PC-3 (cell line): ENCODE measurements around the gene UBA7. TPM values are rescaled to one million over a fixed set of nuclear protein-coding genes. Genes with fewer than 3 reads are reported as not detected.

ENCODE experiments used
- ATAC-seq: fragments of 200-7000 bp; cut with Tn5 transposase; 2 replicates; pipeline ENCODE4 v1.9.1; 2020; ENCODE audit warnings: mild to moderate bottlenecking, moderate library complexity
- BruUV-seq: library from RNA; stranded (reverse); fragments of 400-500 nt; replicated peaks from 2 replicates; lab custom pipeline; 2021; lab: Mats Ljungman, UMichigan
- CTCF ChIA-PET: fragments of 300-600 bp; sonication (Branson Sonifier 250); formaldehyde crosslinking; loops from one replicate; lab custom pipeline; 2022; ENCODE audit warnings: antibody characterized with exemption; lab: Charles Lee
- POLR2A ChIA-PET: fragments of 300-600 bp; sonication (Branson Sonifier 250); formaldehyde crosslinking; loops from one replicate; lab custom pipeline; 2022; ENCODE audit warnings: antibody characterized with exemption; ENCODE audit not compliant: unreplicated experiment; lab: Charles Lee
- DNase-seq: peaks from one replicate; pipeline ENCODE4 v3.0.0-alpha.2; 2015
- H2AFZ ChIP-seq: fragments of 300-600 bp; sonication (generic); 2 replicates; pipeline ENCODE4 v1.6.0; 2016; ENCODE audit warnings: antibody characterized with exemption, low read length
- H3F3A ChIP-seq: fragments of 300-600 bp; sonication (generic); one replicate; pipeline ENCODE4 v1.6.0; 2017; ENCODE audit warnings: antibody characterized with exemption, low read length, control low read depth, mild to moderate bottlenecking; ENCODE audit not compliant: unreplicated experiment
- H3K27ac ChIP-seq: fragments of 300-600 bp; sonication (generic); 2 replicates; pipeline ENCODE4 v1.5.1; 2016; ENCODE audit warnings: mild to moderate bottlenecking, low read length
- H3K27me3 ChIP-seq: fragments of 300-600 bp; sonication (generic); 2 replicates; pipeline ENCODE4 v1.6.1; 2016; ENCODE audit warnings: low read length, mixed read lengths
- H3K36me3 ChIP-seq: fragments of 300-600 bp; sonication (generic); 2 replicates; pipeline ENCODE4 v1.6.1; 2016; ENCODE audit warnings: low read depth, mixed run types, low read length, mixed read lengths
- H3K4me1 ChIP-seq: fragments of 300-600 bp; sonication (generic); 2 replicates; pipeline ENCODE4 v1.5.1; 2016; ENCODE audit warnings: low read length; ENCODE audit not compliant: insufficient read depth
- H3K4me2 ChIP-seq: fragments of 300-600 bp; sonication (generic); 2 replicates; pipeline ENCODE4 v1.6.0; 2016; ENCODE audit warnings: low read length
- H3K4me3 ChIP-seq: fragments of 300-600 bp; sonication (generic); 2 replicates; pipeline ENCODE4 v1.5.1; 2016; ENCODE audit warnings: mild to moderate bottlenecking, low read length, mixed read lengths
- H3K79me2 ChIP-seq: fragments of 300-600 bp; sonication (generic); 2 replicates; pipeline ENCODE4 v1.6.1; 2017; ENCODE audit warnings: low read length, mixed read lengths
- H3K9ac ChIP-seq: fragments of 300-600 bp; sonication (generic); 2 replicates; pipeline ENCODE4 v1.6.0; 2016; ENCODE audit warnings: mild to moderate bottlenecking, low read length
- H3K9me2 ChIP-seq: fragments of 300-600 bp; sonication (generic); replicated peaks from 2 replicates; pipeline ENCODE4 v1.6.1; 2016; ENCODE audit warnings: mixed run types, low read length, mixed read lengths
- H3K9me3 ChIP-seq: fragments of 300-600 bp; sonication (generic); 2 replicates; pipeline ENCODE4 v1.6.1; 2016; ENCODE audit warnings: low read length, mixed read lengths
- H4K20me1 ChIP-seq: fragments of 300-600 bp; sonication (generic); 2 replicates; pipeline ENCODE4 v1.6.1; 2016; ENCODE audit warnings: low read length, mixed read lengths
- EZH2 ChIP-seq: fragments of 300-600 bp; sonication (generic); IDR thresholded peaks from one replicate; pipeline ENCODE4 v1.6.1; 2017; ENCODE audit warnings: antibody characterized with exemption, mild to moderate bottlenecking, low read length; ENCODE audit not compliant: unreplicated experiment
- EZH2phosphoT487 ChIP-seq: fragments of 300-600 bp; sonication (generic); IDR thresholded peaks from 2 replicates; pipeline ENCODE4 v1.6.1; 2018; ENCODE audit warnings: mild to moderate bottlenecking, antibody characterized with exemption, low read length, borderline replicate concordance
- intact Hi-C: fragments of 100-400 bp; cut with micrococcal nuclease; formaldehyde crosslinking; loops from 2 replicates; pipeline ENCODE4 v1.9.0; 2023
- total RNA-seq: library from RNA; depleted of rRNA; stranded (reverse); fragments of >200 nt; gene quantifications from 2 replicates; pipeline ENCODE4 v1.2.3, GENCODE V29; 2014
- TF ChIP-seq, protein P1 (sequence below): fragments of 300-600 bp; sonication (generic); conservative IDR thresholded peaks from 2 replicates; pipeline ENCODE4 v1.5.1; 2017; ENCODE audit warnings: antibody characterized with exemption, low read depth, mild to moderate bottlenecking, low read length

UBA7 gene
- total RNA-seq, 1 experiment from 2014 or later: 3.6 TPM

DNA sequence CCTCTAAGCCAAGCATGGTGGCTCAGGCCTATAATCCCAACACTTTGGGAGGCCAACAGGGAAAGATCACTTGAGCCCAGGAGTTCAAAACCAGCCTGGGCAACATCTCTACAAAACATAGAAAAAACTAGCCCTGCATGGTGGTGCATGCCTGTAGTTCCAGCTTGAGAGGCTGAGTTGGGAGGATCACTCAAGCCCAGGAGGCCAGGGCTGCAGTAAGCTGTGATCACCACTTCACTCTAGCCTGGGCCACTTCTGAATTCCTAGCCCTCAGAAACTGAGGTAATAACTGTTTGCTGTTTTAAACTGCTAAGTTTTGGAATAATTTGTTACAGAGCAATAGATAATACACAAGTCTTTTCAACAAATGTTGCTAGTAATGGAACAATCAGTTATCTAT lies 43.8 kb downstream of the UBA7 start:
- Histone ChIP-seq H3F3A (no peaks in the 10 kb centered on the region), H3K4me2 (no peak overlapping the region), H3K4me1 (peaks cover 18% of the 10 kb centered on the region), H3K27me3 (no peaks in the 10 kb centered on the region), H3K27ac (no peak overlapping the region), H4K20me1 (peaks cover 22% of the 10 kb centered on the region; the same call in 1 of the 2 replicates), H3K9me2 (no peaks in the 10 kb centered on the region), H3K4me3 (no peak overlapping the region), H3K79me2 (peaks cover 86% of the 10 kb centered on the region), H3K9me3 (no peaks in the 10 kb centered on the region), H2AFZ (no peak overlapping the region), H3K36me3 (peaks cover 9% of the 10 kb centered on the region; the same call in 1 of the 2 replicates), H3K9ac (no peak overlapping the region)
- ChIA-PET POLR2A (no interaction called here), CTCF (no interaction called here)
- TF ChIP-seq EZH2: no peak
- no peak for ATAC-seq
- intact Hi-C loops: no loop called here
- no peak for DNase-seq
- BruUV-seq: no TSS peak

DNA sequence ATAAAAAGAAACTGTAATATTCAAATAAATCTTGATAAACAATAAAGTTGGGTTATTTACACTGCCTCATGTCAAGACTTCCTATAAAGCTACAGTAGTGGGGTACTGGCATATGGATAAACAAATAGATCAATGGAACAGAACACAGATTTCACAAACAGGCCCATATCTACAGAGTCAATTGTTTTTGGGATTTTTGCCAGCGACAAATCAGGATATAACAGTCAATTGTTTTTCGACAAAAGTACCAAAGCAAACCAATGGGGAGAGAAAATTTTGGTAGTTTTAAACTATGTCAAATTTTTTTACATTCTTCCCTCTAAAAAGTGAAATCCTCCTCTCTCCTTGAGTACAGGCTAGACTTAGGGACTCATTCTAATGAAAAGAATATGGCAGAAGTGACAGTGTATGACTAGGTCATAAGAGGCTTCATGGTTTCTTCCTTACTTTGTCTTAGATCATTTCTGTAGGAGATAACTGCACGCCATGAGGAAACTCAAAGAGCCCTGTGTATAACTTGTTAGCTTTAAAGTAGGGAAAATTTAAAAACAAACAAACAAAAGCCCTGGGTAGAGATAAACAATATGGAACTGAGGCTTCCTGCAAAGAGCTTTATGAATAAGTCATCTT lies 44.4 kb downstream of the UBA7 start:
- Histone ChIP-seq H3K9me3 (no peaks in the 10 kb centered on the region), H3K4me1 (peaks cover 13% of the 10 kb centered on the region), H3K9me2 (no peaks in the 10 kb centered on the region), H3K79me2 (peaks cover 86% of the 10 kb centered on the region), H3K4me2 (no peak overlapping the region), H3K27me3 (no peaks in the 10 kb centered on the region), H3K4me3 (no peak overlapping the region), H4K20me1 (peaks cover 21% of the 10 kb centered on the region; the same call in 1 of the 2 replicates), H3K27ac (no peak overlapping the region), H2AFZ (no peak overlapping the region), H3F3A (no peaks in the 10 kb centered on the region), H3K9ac (no peak overlapping the region), H3K36me3 (peaks cover 9% of the 10 kb centered on the region; the same call in 1 of the 2 replicates)
- DNase-seq (peak; percentile 5), ATAC-seq (peak; percentile 20; the same call in 1 of the 2 replicates)
- intact Hi-C loops: no loop called here
- POLR2A ChIA-PET: no interaction called here
- BruUV-seq: no TSS peak
- TF ChIP-seq, protein P1, sequence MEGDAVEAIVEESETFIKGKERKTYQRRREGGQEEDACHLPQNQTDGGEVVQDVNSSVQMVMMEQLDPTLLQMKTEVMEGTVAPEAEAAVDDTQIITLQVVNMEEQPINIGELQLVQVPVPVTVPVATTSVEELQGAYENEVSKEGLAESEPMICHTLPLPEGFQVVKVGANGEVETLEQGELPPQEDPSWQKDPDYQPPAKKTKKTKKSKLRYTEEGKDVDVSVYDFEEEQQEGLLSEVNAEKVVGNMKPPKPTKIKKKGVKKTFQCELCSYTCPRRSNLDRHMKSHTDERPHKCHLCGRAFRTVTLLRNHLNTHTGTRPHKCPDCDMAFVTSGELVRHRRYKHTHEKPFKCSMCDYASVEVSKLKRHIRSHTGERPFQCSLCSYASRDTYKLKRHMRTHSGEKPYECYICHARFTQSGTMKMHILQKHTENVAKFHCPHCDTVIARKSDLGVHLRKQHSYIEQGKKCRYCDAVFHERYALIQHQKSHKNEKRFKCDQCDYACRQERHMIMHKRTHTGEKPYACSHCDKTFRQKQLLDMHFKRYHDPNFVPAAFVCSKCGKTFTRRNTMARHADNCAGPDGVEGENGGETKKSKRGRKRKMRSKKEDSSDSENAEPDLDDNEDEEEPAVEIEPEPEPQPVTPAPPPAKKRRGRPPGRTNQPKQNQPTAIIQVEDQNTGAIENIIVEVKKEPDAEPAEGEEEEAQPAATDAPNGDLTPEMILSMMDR: no peak
- no peak for TF ChIP-seq EZH2
- TF ChIP-seq EZH2phosphoT487: no peak
- CTCF ChIA-PET: no interaction called here

DNA sequence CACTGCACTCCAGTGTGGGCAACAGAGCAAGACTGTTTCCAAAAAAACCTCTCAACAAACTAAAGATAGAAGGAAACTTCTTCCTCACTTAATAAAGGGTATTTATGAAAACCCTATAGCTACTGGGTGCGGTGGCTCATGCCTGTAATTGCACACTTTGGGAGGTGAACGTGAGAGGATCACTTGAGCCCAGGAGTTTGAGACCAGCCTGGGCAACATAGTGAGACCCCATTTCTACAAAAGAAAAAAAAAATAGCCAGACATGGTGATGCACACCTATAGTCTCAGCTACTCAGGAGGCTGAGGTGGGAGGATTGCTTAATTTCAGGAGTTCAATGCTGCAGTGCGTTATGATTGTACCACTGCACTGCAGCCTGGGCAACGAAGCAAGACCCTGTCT lies 49.8 kb downstream of the UBA7 start:
- CTCF ChIA-PET: no interaction called here
- Histone ChIP-seq H3K27me3 (no peaks in the 10 kb centered on the region), H2AFZ (no peak overlapping the region), H3K27ac (no peak overlapping the region), H3K79me2 (peaks cover 82% of the 10 kb centered on the region), H3K9me3 (no peaks in the 10 kb centered on the region), H3K36me3 (peaks cover 3% of the 10 kb centered on the region; the same call in 1 of the 2 replicates), H3K4me1 (no peaks in the 10 kb centered on the region), H4K20me1 (peaks cover 4% of the 10 kb centered on the region; the same call in 1 of the 2 replicates), H3K4me2 (no peak overlapping the region), H3K9me2 (no peaks in the 10 kb centered on the region), H3F3A (no peaks in the 10 kb centered on the region), H3K4me3 (no peak overlapping the region), H3K9ac (no peak overlapping the region)
- BruUV-seq: no TSS peak
- TF ChIP-seq EZH2: no peak
- TF ChIP-seq, protein P1: no peak
- TF ChIP-seq EZH2phosphoT487: no peak
- no peak for DNase-seq
- ATAC-seq: no peak
- POLR2A ChIA-PET: no interaction called here
- intact Hi-C loops: no loop called here
